Measurements from ENCODE around the gene SNCB. TPM values are rescaled to one million over a fixed set of nuclear protein-coding genes. Genes with fewer than 3 reads are reported as not detected.
"Not testable (repeated sequence)": the region's sequence is repeated elsewhere in the genome, so short reads cannot be mapped to it uniquely, and the experiment has no call there.

The SNCB gene
- total RNA-seq, 1 donor from 2014 or later = not detected

GRCh38 chr5:176592573-176592972, 37.8 kb downstream of the SNCB start:
- TF ChIP-seq CTCF (IDR thresholded peaks at IDR 0.05; ENCODE audit: unreplicated experiment) = no peak
- Mint-ChIP-seq H3K36me3 (no peaks in the 10 kb centered on the region), H3K27ac (no peak overlapping the region), H3K27me3 (ENCODE audit: low read depth) (peaks cover 28% of the 10 kb centered on the region), H3K9me3 (no peaks in the 10 kb centered on the region), H3K4me1 (no peaks in the 10 kb centered on the region), H3K4me3 (no peak overlapping the region)
- DNase-seq (ENCODE audit: low spot score in 2 of 2, unreplicated experiment in 2 of 2) = no peak

- H3K9me3 Mint-ChIP-seq; H3K27ac Mint-ChIP-seq; DNase-seq (ENCODE audit: low spot score in 2 of 2, unreplicated experiment in 2 of 2); H3K36me3 Mint-ChIP-seq; H3K4me1 Mint-ChIP-seq; H3K4me3 Mint-ChIP-seq: not testable (repeated sequence)
- H3K27me3 Mint-ChIP-seq (ENCODE audit: low read depth) = peaks cover 28% of the 10 kb centered on the region
Measured at GRCh38 chr5:176591667-176592066, 38.7 kb downstream of the SNCB start.

GRCh38 chr5:176590035-176590717, 40.2 kb downstream of the SNCB start:
- Mint-ChIP-seq H3K36me3 (no peaks in the 10 kb centered on the region), H3K9me3 (peaks cover 6% of the 10 kb centered on the region), H3K4me1 (no peaks in the 10 kb centered on the region), H3K27ac (no peak overlapping the region), H3K27me3 (ENCODE audit: low read depth) (peaks cover 13% of the 10 kb centered on the region), H3K4me3 (no peak overlapping the region)
- no peak for TF ChIP-seq CTCF (IDR thresholded peaks at IDR 0.05; ENCODE audit: unreplicated experiment)
- no peak for DNase-seq (ENCODE audit: low spot score in 2 of 2, unreplicated experiment in 2 of 2)

DNA sequence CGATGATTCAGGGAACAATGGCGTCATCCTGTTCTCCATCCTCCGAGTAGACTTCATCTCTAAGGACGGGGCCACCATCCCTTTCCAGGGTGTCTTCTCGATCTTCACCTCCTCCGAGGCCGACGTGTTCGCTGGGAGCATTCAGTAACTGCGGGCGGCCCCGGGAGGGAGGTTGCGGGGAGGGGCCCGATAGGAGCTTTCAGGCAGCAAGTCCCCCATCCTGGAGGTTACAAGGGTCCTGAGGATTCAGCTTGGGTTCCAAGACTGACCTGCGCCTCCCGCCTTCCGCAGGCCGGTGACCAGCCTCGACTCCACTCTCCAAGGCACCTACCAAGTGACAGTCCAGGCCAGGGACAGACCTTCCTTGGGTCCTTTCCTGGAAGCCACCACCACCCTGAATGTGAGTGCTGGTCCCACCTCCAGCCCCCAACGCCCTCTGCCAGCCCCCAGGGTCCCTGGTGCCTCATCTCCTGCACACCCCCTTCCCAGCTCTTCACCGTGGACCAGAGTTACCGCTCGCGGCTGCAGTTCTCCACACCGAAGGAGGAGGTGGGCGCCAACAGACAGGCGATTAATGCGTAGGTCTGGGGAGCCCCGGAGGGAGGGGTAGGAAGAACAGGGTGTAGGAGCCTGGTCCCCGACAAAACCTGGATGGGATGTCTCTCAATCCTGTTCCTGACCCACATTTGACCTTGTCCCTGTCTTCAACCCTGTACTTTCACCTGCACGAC, 41.1 kb downstream of the SNCB start:
- no peak for TF ChIP-seq CTCF (IDR thresholded peaks at IDR 0.05; ENCODE audit: unreplicated experiment)
- Mint-ChIP-seq H3K4me3 (no peak overlapping the region), H3K27ac (no peak overlapping the region), H3K27me3 (ENCODE audit: low read depth) (peaks cover 9% of the 10 kb centered on the region), H3K9me3 (peaks cover 8% of the 10 kb centered on the region), H3K4me1 (no peaks in the 10 kb centered on the region), H3K36me3 (no peaks in the 10 kb centered on the region)
- DNase-seq (ENCODE audit: low spot score in 2 of 2, unreplicated experiment in 2 of 2) = no peak

DNA sequence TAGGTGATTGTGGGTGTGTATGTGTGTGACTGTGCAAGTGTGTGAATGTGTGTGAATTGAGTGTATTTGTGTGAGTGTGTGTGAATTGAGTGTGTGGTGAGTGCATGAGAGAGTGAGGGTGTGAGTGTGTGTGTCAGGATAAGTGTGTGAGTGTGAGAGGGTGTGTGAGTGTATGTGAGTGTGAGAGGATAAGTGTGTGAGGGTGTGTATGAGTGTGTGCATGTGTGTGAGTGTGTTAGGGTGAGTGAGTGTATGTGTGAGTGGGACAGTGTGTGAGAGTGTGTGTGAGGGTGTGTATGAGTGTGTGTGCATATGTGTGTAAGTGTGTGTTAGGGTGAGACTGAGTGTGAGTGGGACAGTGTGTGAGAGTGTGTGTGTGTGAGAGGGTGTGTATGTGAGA, 42.0 kb downstream of the SNCB start:
- H3K4me3 Mint-ChIP-seq = no peak overlapping the region
- H3K27ac Mint-ChIP-seq = no peak overlapping the region
- no peak for TF ChIP-seq CTCF (IDR thresholded peaks at IDR 0.05; ENCODE audit: unreplicated experiment)
- H3K27me3 Mint-ChIP-seq (ENCODE audit: low read depth) = peaks cover 5% of the 10 kb centered on the region
- DNase-seq (ENCODE audit: low spot score in 2 of 2, unreplicated experiment in 2 of 2) = no peak
- H3K36me3 Mint-ChIP-seq = no peaks in the 10 kb centered on the region
- peaks cover 8% of the 10 kb centered on the region for H3K9me3 Mint-ChIP-seq
- H3K4me1 Mint-ChIP-seq = no peaks in the 10 kb centered on the region

DNA sequence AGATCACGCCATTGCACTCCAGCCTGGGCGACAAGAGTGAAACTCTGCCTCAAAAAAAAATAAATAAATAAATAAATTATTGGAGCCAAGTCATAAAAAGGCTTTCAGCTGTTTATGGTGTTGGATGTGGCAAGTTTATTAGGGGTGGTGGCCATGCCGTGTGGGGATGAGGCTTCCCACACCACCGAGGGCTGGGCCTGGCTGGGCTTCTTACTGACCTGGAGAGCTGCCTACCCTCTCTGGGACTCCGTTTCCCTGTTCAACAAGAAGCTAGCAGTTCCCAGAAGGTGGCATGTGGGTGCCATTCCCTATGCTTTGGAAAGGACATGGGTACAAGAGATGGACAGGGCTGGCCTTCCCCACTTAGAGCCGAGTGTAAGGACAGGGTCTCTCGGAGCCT, 42.9 kb downstream of the SNCB start:
- no peak for DNase-seq (ENCODE audit: low spot score in 2 of 2, unreplicated experiment in 2 of 2)
- no peak for TF ChIP-seq CTCF (IDR thresholded peaks at IDR 0.05; ENCODE audit: unreplicated experiment)
- peaks cover 8% of the 10 kb centered on the region for H3K9me3 Mint-ChIP-seq

More for the DNA sequence above, 42.9 kb downstream of the SNCB start:
- no peak overlapping the region for H3K4me3 Mint-ChIP-seq
- H3K27ac Mint-ChIP-seq = no peak overlapping the region
- no peaks in the 10 kb centered on the region for H3K4me1 Mint-ChIP-seq
- no peaks in the 10 kb centered on the region for H3K36me3 Mint-ChIP-seq
- H3K27me3 Mint-ChIP-seq (ENCODE audit: low read depth) = peaks cover 5% of the 10 kb centered on the region
